Heart left ventricle (tissue), 13 donors: ENCODE data around the gene ASCC3.

ENCODE experiments used
- CTCF ChIP-seq, 12 donors: fragments of 200-600 bp; sonication (generic) in 4 of 12; IDR thresholded peaks; one replicate each; pipeline versions ENCODE4 v1.5.0 to v1.8.0; 2018 to 2022; ENCODE audit warnings: antibody characterized with exemption in 12 of 12, mild to moderate bottlenecking in 5 of 12
- POLR2A ChIP-seq, 2 donors: fragments of 450-650 bp; IDR thresholded peaks; one replicate each; pipeline ENCODE4 v1.6.1; 2017; ENCODE audit warnings: antibody characterized with exemption in 2 of 2, mild to moderate bottlenecking in 2 of 2, moderate library complexity in 2 of 2
- donor health status: ischemic (EF 13 %, LVEDD 7.1; RV severe dilation, severe dysfunction).
- donor health status: DM: no; HTN: yes; CAD: no.
- donor health status: DM: no; HTN: no; CAD: no.
- donor health status: ischemic (EF 25% LVEDD 6.9; RV normal size, moderate dysfunction).
- donor health status: ischemic (EF 25% LVEDD 5.7; RV mildly dilated, moderate dysfunction).
- donor health status: ischemic (EF 35%, LVEDD 5.7; RV mildly dilated, moderate dysfunction).
- donor health status: nonischemic (EF 11% LVEDD 7.7; RV severe dilation, severe dysfunction).
- donor health status: DM: yes; HTN: yes; CAD: no.
- donor health status: PGD.
- donor health status: ischemic (EF 29% LVEDD 5.4; RV normal size, mild dysfunction).
- donor health status: nonischemic (EF 23%, LVEDD 6.1; RV moderate dilation, normal function).

GRCh38 chr6:100627911-100628758 lies 253.0 kb downstream of the ASCC3 start:
- TF ChIP-seq POLR2A (IDR thresholded peaks at IDR 0.05) = no peak
- TF ChIP-seq CTCF (IDR thresholded peaks at IDR 0.05) = no peak
